Measurements from ENCODE around the gene OTUD7B. TPM values are rescaled to one million over a fixed set of nuclear protein-coding genes. Genes with fewer than 3 reads are reported as not detected.
"Not testable (repeated sequence)": the region's sequence is repeated elsewhere in the genome, so short reads cannot be mapped to it uniquely, and the experiment has no call there.

OTUD7B gene
- total RNA-seq (10 to 100 TPM; 36.0 to 41.2 TPM), polyA plus RNA-seq (1 to 10 TPM; 6.3 to 6.9 TPM)
- long read RNA-seq, donor 1, partial matches to known transcripts, result 4 of 11 reads
- long read RNA-seq, donor 1, other reads (novel, unspliced or antisense), result 7 of 11 reads
- long read RNA-seq, donor 2, partial matches to known transcripts, result 3 of 8 reads
- long read RNA-seq, donor 2, other reads (novel, unspliced or antisense), result 5 of 8 reads

DNA sequence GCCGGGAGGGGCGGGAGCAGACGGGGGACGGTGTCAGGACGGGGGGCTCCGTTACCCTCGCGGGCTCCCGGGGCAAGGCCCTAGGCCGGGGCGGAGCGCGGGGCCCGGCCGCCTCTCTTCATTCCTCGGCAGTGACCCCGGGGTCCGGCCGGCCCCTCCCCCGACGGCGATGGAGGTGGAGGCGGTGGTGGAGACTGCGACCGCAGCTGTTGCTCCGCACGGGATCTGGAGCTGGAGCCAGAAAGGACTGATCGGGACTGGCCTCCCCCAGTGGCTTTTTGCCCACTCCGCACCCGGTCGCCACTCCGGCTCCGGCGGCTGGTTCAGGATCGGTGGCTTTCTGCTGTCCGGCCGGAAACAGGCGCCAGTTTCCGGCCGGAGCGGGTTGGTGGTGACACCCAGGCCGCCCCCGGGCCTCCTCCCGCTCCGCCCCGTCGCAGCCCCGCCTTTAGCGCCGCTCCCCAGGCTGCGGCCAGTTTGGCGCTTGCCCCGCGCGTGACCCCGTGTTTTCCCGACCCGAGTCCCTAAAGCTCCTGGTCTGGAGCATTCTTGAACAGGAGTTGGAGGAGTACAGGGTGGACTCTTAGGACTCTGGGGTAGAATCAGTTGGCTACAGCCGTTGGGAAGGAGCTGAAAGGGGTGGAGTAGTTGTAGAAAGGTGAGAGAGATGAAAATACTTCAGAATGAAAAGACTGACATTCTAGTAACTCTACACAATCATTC lies at the start of gene OTUD7B:
Gene OTUD7B, minus strand, starts transcription at position 334 of the 723 bp plus-strand sequence. CDS start 33,216 bp downstream, outside the sequence.
- no peaks in the 10 kb centered on the region for H3K9me3 ChIP-seq (ENCODE audit: control insufficient read depth, low read length)
- H3K4me1 ChIP-seq (ENCODE audit: control insufficient read depth in 1 of 2, insufficient read depth in 2 of 2, low read length in 2 of 2), result peaks cover 1 to 5% of the 10 kb centered on the region in 2 donors
- no peaks in the 10 kb centered on the region for H3K27me3 ChIP-seq (ENCODE audit: control insufficient read depth in 1 of 2, insufficient read depth in 2 of 2, low read length in 1 of 2)
- peak within 1 kb of the TSS; percentile 76 to 95 for H3K27ac ChIP-seq (ENCODE audit: low read depth in 1 of 2, low read length in 2 of 2)
- intact Hi-C loops (cut with DNase I), result no loop called here
- WGBS, 2 donors, result 1% methylated on average over 55 to 59 of the region's 59 CpGs
- ATAC-seq (ENCODE audit: low FRiP score) (peak; percentile 97), DNase-seq (peak; percentile 91 to 96)
- peak within 1 kb of the TSS; percentile 75 to 85 for H3K4me3 ChIP-seq (ENCODE audit: low read length in 2 of 2)
- no peaks in the 10 kb centered on the region for H3K36me3 ChIP-seq (ENCODE audit: control insufficient read depth in 1 of 2, insufficient read depth in 2 of 2, low read length in 1 of 2)

DNA sequence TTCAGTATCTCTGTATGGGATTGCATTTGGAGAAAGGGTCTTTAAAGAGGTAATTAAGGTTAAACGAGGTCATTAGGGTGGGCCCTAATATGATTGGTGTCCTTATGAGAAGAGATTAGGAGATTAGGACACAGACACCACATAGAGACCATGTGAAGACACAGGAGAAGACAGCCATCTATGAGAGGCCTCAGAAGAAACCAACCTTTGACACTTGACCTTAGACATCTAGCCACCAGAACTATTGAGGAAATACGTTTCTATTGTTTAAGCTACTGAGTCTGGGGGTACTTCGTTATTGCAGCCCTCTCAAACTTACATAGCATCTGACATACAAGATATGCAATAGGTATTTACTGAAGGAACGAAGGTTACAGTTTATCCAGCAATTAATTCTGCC lies 49.7 kb upstream of the OTUD7B start:
- intact Hi-C loops (cut with DNase I), result no loop called here
- 85 to 91% methylated on average over 4 of the region's 4 CpGs for WGBS, 2 donors
- H3K9me3 ChIP-seq (ENCODE audit: control insufficient read depth, low read length), result no peaks in the 10 kb centered on the region

DNA sequence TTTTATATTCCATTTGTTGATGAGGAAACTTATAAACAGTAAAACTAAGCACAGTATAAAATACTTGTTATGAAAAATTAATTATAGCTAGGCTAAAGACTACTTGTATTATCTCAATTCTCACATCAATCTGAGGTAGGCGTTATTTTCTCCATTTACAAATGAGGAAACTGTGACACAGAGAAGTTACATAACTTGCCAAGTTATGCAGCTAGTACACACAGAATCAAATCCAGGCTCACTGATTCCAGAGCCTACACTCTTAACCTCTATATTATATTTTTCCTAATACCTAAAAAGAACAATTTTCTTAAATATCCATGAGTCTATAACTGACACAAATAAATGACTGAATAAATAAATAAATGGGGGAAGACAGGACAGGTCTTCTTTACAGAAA lies 45.9 kb upstream of the OTUD7B start:
- Histone ChIP-seq H3K4me1 (ENCODE audit: control insufficient read depth in 1 of 2, insufficient read depth in 2 of 2, low read length in 2 of 2) (no peaks in the 10 kb centered on the region), H3K27ac (ENCODE audit: low read depth in 1 of 2, low read length in 2 of 2) (no peak overlapping the region), H3K27me3 (ENCODE audit: control insufficient read depth in 1 of 2, insufficient read depth in 2 of 2, low read length in 1 of 2) (no peaks in the 10 kb centered on the region), H3K36me3 (ENCODE audit: control insufficient read depth in 1 of 2, insufficient read depth in 2 of 2, low read length in 1 of 2) (no peaks in the 10 kb centered on the region), H3K9me3 (ENCODE audit: control insufficient read depth, low read length) (no peaks in the 10 kb centered on the region), H3K4me3 (ENCODE audit: low read length in 2 of 2) (no peak overlapping the region)
- WGBS, 2 donors, result 46 to 52% methylated on average over 1 of the region's 1 CpG
- ATAC-seq (ENCODE audit: low FRiP score), result no peak
- intact Hi-C loops (cut with DNase I), result loop anchor here in 1 of 2 donors (10.0 kb wide), 1 partner anchor 52 kb away; no protein-coding TSS in a partner anchor
- DNase-seq, result no peak

More for the DNA sequence above, 49.7 kb upstream of the OTUD7B start:
- H3K4me3 ChIP-seq (ENCODE audit: low read length in 2 of 2), result no peak overlapping the region
- DNase-seq (no peak), ATAC-seq (ENCODE audit: low FRiP score) (no peak)
- peaks cover 0 to 3% of the 10 kb centered on the region in 2 donors for H3K4me1 ChIP-seq (ENCODE audit: control insufficient read depth in 1 of 2, insufficient read depth in 2 of 2, low read length in 2 of 2)
- no peak overlapping the region for H3K27ac ChIP-seq (ENCODE audit: low read depth in 1 of 2, low read length in 2 of 2)
- no peaks in the 10 kb centered on the region for H3K36me3 ChIP-seq (ENCODE audit: control insufficient read depth in 1 of 2, insufficient read depth in 2 of 2, low read length in 1 of 2)
- H3K27me3 ChIP-seq (ENCODE audit: control insufficient read depth in 1 of 2, insufficient read depth in 2 of 2, low read length in 1 of 2), result no peaks in the 10 kb centered on the region

DNA sequence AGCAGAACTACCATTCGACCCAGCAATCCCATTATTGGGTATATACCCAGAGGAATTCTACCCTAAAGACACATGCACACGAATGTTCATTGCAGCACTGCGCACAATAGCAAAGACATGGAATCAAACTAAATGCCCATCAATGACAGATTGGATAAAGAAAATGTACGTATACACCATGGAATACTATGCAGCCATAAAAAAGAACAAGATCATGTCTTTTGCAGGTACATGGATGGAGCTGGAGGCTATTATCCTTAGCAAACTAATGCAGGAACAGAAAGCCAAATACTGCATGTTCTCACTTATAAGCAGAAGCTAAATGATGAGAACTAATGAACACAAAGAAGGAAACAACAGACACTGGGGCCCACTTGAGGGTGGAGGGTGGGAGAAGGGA lies 45.0 kb upstream of the OTUD7B start:
- H3K27ac ChIP-seq (ENCODE audit: low read depth in 1 of 2, low read length in 2 of 2); DNase-seq; H3K9me3 ChIP-seq (ENCODE audit: control insufficient read depth, low read length); H3K36me3 ChIP-seq (ENCODE audit: control insufficient read depth in 1 of 2, insufficient read depth in 2 of 2, low read length in 1 of 2); H3K27me3 ChIP-seq (ENCODE audit: control insufficient read depth in 1 of 2, insufficient read depth in 2 of 2, low read length in 1 of 2); H3K4me3 ChIP-seq (ENCODE audit: low read length in 2 of 2); H3K4me1 ChIP-seq (ENCODE audit: control insufficient read depth in 1 of 2, insufficient read depth in 2 of 2, low read length in 2 of 2); ATAC-seq (ENCODE audit: low FRiP score): not testable (repeated sequence)
- WGBS, 2 donors, result 94 to 95% methylated on average over 4 of the region's 4 CpGs
- intact Hi-C loops (cut with DNase I), result loop anchor here in 1 of 2 donors (10.0 kb wide), 1 partner anchor 51 kb away; no protein-coding TSS in a partner anchor

DNA sequence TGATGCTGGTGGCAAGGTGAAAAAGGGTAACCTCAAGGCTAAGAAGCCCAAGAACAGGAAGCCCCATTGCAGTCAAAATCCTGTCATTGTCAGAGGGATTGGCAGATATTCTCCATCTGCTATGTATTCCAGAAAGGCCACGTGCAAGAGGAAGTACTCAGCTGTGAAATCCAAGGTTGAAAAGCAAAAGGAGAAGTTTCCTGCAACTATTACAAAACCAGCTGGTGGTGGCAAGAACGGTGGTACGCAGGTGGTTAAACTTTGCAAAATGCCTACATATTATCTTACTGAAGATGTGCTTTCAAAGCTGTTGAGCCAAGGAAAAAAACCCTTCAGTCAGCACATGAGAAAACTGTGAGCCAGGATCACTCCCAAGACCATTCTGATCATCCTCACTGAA lies 43.4 kb upstream of the OTUD7B start:
- DNase-seq (no peak), ATAC-seq (ENCODE audit: low FRiP score) (no peak)
- intact Hi-C loops (cut with DNase I), result loop anchor here in 1 of 2 donors (10.0 kb wide), 1 partner anchor 49 kb away; no protein-coding TSS in a partner anchor
- no peaks in the 10 kb centered on the region for H3K36me3 ChIP-seq (ENCODE audit: control insufficient read depth in 1 of 2, insufficient read depth in 2 of 2, low read length in 1 of 2)
- WGBS, 2 donors, result 74 to 83% methylated on average over 3 of the region's 3 CpGs
- no peak overlapping the region for H3K27ac ChIP-seq (ENCODE audit: low read depth in 1 of 2, low read length in 2 of 2)
- no peaks in the 10 kb centered on the region for H3K27me3 ChIP-seq (ENCODE audit: control insufficient read depth in 1 of 2, insufficient read depth in 2 of 2, low read length in 1 of 2)
- H3K4me3 ChIP-seq (ENCODE audit: low read length in 2 of 2), result no peak overlapping the region
- H3K9me3 ChIP-seq (ENCODE audit: control insufficient read depth, low read length), result no peaks in the 10 kb centered on the region
- no peaks in the 10 kb centered on the region for H3K4me1 ChIP-seq (ENCODE audit: control insufficient read depth in 1 of 2, insufficient read depth in 2 of 2, low read length in 2 of 2)

DNA sequence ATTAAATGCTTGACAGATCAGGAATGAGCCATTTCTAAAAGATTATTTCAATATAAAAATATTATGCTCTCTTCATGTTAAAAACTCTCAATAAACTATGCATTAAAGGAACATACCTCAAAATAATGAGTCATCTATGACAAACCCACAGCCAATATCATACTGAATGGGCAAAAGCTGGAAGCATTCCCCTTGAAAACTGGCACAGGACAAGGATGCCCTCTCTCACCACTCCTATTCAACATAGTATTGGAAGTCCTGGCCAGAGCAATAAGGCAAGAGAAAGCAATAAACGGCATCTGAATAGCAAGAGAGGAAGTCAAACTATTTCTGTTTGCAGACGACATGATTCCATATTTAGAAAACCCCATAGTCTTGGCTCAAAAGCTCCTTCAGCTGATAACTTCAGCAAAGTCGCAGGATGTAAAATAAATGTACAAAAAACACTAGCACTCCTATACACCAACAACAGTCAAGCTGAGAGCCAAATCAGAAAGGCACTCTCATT lies 41.4 kb upstream of the OTUD7B start:
- H3K36me3 ChIP-seq (ENCODE audit: control insufficient read depth in 1 of 2, insufficient read depth in 2 of 2, low read length in 1 of 2); H3K27ac ChIP-seq (ENCODE audit: low read depth in 1 of 2, low read length in 2 of 2); DNase-seq; H3K4me1 ChIP-seq (ENCODE audit: control insufficient read depth in 1 of 2, insufficient read depth in 2 of 2, low read length in 2 of 2); H3K27me3 ChIP-seq (ENCODE audit: control insufficient read depth in 1 of 2, insufficient read depth in 2 of 2, low read length in 1 of 2); H3K9me3 ChIP-seq (ENCODE audit: control insufficient read depth, low read length); H3K4me3 ChIP-seq (ENCODE audit: low read length in 2 of 2); ATAC-seq (ENCODE audit: low FRiP score): not testable (repeated sequence)
- 1 to 6% methylated on average over 3 of the region's 3 CpGs for WGBS, 2 donors
- intact Hi-C loops (cut with DNase I), result loop anchor here in 1 of 2 donors (2.0 to 10.0 kb wide), 2 partner anchors 47 to 91 kb away; no protein-coding TSS in a partner anchor

DNA sequence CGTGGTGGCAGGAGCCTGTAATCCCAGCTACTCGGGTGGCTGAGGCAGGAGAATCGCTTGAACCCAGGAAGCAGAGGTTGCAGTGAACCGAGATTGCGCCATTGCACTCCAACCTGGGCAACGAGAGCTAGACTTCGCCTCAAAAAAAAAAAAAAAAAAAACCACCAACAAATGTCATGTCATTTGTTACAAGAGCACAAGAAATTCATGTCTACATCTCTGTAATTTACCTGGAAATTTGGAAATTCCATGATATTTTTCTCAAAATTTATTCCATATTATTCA lies 40.5 kb upstream of the OTUD7B start:
- no peaks in the 10 kb centered on the region for H3K4me1 ChIP-seq (ENCODE audit: control insufficient read depth in 1 of 2, insufficient read depth in 2 of 2, low read length in 2 of 2)
- intact Hi-C loops (cut with DNase I), result loop anchor here in 1 of 2 donors (2.0 to 10.0 kb wide), 2 partner anchors 46 to 90 kb away; no protein-coding TSS in a partner anchor
- DNase-seq (no peak), ATAC-seq (ENCODE audit: low FRiP score) (no peak)
- no peaks in the 10 kb centered on the region for H3K36me3 ChIP-seq (ENCODE audit: control insufficient read depth in 1 of 2, insufficient read depth in 2 of 2, low read length in 1 of 2)
- H3K27me3 ChIP-seq (ENCODE audit: control insufficient read depth in 1 of 2, insufficient read depth in 2 of 2, low read length in 1 of 2), result no peaks in the 10 kb centered on the region
- 57 to 61% methylated on average over 7 of the region's 7 CpGs for WGBS, 2 donors
- no peaks in the 10 kb centered on the region for H3K9me3 ChIP-seq (ENCODE audit: control insufficient read depth, low read length)
- H3K27ac ChIP-seq (ENCODE audit: low read depth in 1 of 2, low read length in 2 of 2), result no peak overlapping the region
- H3K4me3 ChIP-seq (ENCODE audit: low read length in 2 of 2), result no peak overlapping the region

DNA sequence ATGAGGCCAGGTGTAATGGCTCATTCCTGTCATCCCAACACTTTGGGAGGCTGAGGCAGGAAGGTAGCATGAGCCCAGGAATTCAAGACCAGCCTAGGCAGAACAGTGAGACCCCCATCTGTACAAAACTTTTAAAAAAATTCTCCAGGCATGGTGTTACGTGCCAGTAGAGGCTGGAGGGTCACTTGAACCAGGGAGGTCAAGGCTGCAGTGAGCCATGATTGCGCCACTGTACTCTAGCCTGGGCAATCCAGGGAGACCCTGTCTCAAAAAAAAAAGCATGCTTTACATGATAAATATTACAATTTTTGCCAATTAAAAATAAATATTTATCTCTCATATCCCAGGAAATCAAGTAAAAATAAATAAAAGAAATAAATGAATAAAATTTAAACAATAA lies 39.4 kb upstream of the OTUD7B start:
- Histone ChIP-seq H3K27me3 (ENCODE audit: control insufficient read depth in 1 of 2, insufficient read depth in 2 of 2, low read length in 1 of 2) (no peaks in the 10 kb centered on the region), H3K4me1 (ENCODE audit: control insufficient read depth in 1 of 2, insufficient read depth in 2 of 2, low read length in 2 of 2) (no peaks in the 10 kb centered on the region), H3K9me3 (ENCODE audit: control insufficient read depth, low read length) (no peaks in the 10 kb centered on the region), H3K4me3 (ENCODE audit: low read length in 2 of 2) (no peak overlapping the region), H3K27ac (ENCODE audit: low read depth in 1 of 2, low read length in 2 of 2) (no peak overlapping the region), H3K36me3 (ENCODE audit: control insufficient read depth in 1 of 2, insufficient read depth in 2 of 2, low read length in 1 of 2) (no peaks in the 10 kb centered on the region)
- DNase-seq (no peak), ATAC-seq (ENCODE audit: low FRiP score) (no peak)
- intact Hi-C loops (cut with DNase I), result loop anchor here (1.0 to 10.0 kb wide), 3 partner anchors 45 to 89 kb away; no protein-coding TSS in a partner anchor
- WGBS, 2 donors, result 88 to 89% methylated on average over 2 of the region's 2 CpGs

DNA sequence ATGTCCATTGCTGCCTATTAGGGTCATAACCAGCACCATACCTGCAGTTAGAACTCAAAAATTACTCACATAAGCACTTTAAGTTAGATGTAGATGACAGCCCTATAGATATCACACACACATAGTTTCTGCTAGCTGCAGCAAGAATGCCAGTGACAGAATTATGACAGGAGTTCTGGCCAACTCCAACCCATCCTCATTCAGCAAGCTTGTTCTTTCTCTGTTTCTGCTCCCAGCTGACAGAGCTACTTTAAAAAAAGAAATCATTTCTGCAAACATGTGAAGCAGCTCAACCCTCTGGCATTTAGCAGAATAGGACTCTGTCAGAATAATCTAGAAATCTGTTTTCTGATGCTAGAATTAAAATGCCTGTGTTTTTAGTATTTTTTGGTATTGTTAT lies 23.8 kb upstream of the OTUD7B start:
- intact Hi-C loops (cut with DNase I), result no loop called here
- Histone ChIP-seq H3K4me1 (ENCODE audit: control insufficient read depth in 1 of 2, insufficient read depth in 2 of 2, low read length in 2 of 2) (no peaks in the 10 kb centered on the region), H3K4me3 (ENCODE audit: low read length in 2 of 2) (no peak overlapping the region), H3K27me3 (ENCODE audit: control insufficient read depth in 1 of 2, insufficient read depth in 2 of 2, low read length in 1 of 2) (no peaks in the 10 kb centered on the region), H3K27ac (ENCODE audit: low read depth in 1 of 2, low read length in 2 of 2) (no peak overlapping the region), H3K9me3 (ENCODE audit: control insufficient read depth, low read length) (no peaks in the 10 kb centered on the region), H3K36me3 (ENCODE audit: control insufficient read depth in 1 of 2, insufficient read depth in 2 of 2, low read length in 1 of 2) (no peaks in the 10 kb centered on the region)
- no peak for DNase-seq
- no peak for ATAC-seq (ENCODE audit: low FRiP score)
